ENCODE results near the gene ME3. TPM values are rescaled to one million over a fixed set of nuclear protein-coding genes. Genes with fewer than 3 reads are reported as not detected.
A peak's percentile ranks its signal among the peaks of the same experiment; 100 is the strongest.
"Not testable (repeated sequence)": the region's sequence is repeated elsewhere in the genome, so short reads cannot be mapped to it uniquely, and the experiment has no call there.

Gene ME3
- total RNA-seq, 1 experiment from 2014 or later: not detected

DNA sequence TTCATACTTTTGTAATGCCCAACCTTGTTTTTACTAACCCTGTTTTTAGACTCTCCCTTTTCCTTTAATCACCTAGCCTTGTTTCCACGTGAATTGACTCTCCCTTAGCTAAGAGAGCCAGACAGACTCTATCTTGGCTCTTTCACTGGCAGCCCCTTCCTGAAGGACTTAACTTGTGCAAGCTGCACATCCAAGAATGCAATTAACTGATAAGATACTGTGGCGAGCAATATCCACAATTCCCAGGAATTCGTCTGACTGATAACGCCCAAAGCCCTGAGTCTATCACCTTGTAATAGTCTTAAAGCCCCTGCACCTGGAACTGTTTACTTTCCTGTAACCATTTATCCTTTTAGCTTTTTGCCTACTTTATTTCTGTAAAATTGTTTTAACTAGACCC is 248.9 kb downstream of the ME3 start:
- DNase-seq (ENCODE audit: low read depth, low spot score); in situ Hi-C loops (cut with HindIII; ENCODE audit: low pct_unique_long_range_greater_than_20kb, low sequenced_read_pairs): not testable (repeated sequence)

DNA sequence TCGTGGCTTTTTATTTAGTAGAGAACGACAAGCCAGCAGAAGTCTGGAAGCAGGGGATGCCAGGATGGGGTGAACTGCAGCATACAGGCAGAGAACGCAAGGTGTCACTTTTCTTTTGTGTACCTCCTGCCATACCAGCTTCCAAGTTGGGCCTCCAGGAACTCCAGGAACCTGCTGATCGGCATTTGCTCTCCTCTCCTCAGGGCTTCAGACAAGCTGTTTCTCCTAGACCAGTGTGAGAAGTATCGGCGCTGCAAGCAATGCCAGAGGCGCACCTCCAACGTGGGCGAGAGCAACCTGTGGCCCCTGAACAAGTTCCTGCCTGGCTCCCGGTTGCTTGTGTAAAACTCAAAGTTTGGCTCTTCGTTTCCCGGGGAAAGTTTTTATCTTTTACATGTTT is 250.0 kb downstream of the ME3 start:
- in situ Hi-C loops (cut with HindIII; ENCODE audit: low pct_unique_long_range_greater_than_20kb, low sequenced_read_pairs): no loop called here
- DNase-seq (ENCODE audit: low read depth, low spot score): no peak

DNA sequence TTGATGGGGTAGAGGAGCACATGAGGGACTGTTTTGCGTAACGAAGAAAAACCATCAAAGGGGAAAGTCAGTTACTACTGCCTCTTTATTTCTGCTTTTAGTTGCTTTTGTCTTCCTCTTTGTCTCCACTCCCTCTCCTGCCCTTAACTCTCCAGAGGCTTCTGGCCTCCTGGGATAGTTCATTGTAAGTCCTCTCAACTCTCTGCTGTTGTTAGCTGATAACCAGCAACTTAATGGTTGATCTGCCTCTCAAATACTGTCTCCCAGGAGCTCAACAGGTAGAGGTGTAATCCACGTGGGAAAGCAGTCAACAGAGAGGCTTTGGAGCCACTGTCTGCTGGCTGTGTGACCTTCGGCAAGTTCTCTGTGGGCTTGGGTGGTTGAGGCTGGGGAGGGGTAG is 250.5 kb downstream of the ME3 start:
- in situ Hi-C loops (cut with HindIII; ENCODE audit: low pct_unique_long_range_greater_than_20kb, low sequenced_read_pairs): no loop called here
- DNase-seq (ENCODE audit: low read depth, low spot score): no peak

DNA sequence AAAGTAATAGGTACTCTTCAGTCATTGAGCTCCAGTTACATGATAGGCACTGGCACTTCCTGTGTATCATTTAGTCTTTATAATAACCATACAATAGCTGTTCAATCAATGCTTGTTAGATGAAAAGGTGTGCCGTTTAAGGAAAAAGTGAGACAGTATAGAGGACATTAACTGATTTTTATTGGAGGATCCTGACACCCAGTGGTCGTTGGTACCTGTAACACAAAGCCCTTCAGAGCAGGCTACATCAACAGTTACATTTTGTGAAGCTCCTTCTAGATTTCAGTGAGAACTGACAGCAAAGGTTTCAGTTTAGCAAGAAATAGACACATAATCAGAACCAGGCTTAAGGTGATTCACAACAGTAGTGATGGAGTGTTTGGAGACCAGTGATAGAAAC is 253.5 kb downstream of the ME3 start:
- peak; percentile 33 for DNase-seq (ENCODE audit: low read depth, low spot score)
- in situ Hi-C loops (cut with HindIII; ENCODE audit: low pct_unique_long_range_greater_than_20kb, low sequenced_read_pairs): no loop called here

DNA sequence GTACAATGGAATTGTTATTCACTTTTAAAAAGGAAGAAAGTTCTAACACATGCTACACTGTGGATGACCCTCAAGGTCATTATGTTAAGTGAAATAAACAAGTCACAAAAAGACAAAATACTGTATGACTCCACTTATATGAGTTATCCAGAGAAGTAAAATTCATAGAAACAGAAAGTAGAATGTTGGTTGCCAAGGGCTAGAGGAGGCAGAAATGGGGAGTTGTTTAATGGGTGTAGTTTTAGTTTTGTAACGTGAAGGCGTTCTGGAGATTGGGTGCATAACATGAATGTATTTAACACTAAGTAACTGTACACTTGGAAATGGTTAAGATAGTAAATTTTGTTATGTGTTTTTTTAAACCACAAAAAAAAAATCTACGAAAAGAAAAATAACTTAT is 253.9 kb downstream of the ME3 start:
- no peak for DNase-seq (ENCODE audit: low read depth, low spot score)
- in situ Hi-C loops (cut with HindIII; ENCODE audit: low pct_unique_long_range_greater_than_20kb, low sequenced_read_pairs): no loop called here

DNA sequence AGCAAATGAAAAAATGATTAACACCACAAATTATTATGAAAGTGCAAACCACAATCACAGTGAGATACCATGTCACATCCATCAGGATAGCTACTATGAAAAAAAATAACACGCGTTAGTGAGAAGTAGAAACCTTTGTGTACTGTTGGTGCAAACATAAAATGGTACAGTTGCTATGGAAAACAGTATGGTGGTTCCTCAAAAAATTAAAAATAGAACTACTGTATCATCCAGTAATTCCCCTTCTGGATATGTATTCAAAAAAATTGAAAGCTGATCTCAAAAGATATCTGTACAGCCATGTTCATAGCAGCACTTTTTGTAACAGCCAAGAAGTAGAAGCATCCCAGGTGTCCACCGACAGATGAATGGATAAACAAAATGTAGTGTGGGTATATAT is 254.3 kb downstream of the ME3 start:
- in situ Hi-C loops (cut with HindIII; ENCODE audit: low pct_unique_long_range_greater_than_20kb, low sequenced_read_pairs): no loop called here
- no peak for DNase-seq (ENCODE audit: low read depth, low spot score)

DNA sequence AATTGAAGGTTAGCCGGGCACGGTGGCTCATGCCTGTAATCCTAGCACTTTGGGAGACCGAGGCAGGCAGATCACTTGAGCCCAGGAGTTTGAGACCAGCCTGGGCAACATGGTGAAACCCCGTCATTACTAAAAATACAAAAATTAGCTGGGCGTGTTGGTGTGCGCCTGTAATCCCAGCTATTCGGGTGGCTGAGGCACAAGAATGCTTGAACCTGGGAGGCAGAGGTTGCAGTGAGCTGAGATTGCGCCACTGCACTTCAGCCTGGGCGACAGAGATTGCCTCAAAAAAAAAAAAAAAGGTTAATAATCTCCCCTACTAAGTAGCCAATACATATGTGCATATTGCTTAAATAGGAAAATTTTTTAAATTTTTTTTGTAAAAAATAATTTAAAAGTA is 255.5 kb downstream of the ME3 start:
- in situ Hi-C loops (cut with HindIII; ENCODE audit: low pct_unique_long_range_greater_than_20kb, low sequenced_read_pairs); DNase-seq (ENCODE audit: low read depth, low spot score): not testable (repeated sequence)

DNA sequence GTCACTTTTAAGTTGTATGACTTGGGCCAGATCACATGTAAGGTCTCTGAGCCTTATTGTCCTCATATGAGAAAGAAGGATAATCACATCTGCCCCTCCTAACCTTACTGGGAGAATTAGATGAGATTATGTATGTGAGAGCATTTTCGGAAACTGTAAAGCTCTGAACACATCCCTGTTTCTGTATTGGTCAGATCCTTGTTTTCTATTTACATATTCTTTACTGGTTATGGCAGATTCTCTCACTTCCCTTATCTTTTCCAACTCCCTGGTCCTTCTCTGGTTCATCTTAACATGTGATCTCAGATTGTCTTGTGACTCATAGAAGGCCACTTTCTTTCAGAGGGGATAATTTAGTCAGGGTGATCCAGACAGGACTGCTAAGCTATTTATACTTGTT is 255.9 kb downstream of the ME3 start:
- in situ Hi-C loops (cut with HindIII; ENCODE audit: low pct_unique_long_range_greater_than_20kb, low sequenced_read_pairs): no loop called here
- no peak for DNase-seq (ENCODE audit: low read depth, low spot score)

DNA sequence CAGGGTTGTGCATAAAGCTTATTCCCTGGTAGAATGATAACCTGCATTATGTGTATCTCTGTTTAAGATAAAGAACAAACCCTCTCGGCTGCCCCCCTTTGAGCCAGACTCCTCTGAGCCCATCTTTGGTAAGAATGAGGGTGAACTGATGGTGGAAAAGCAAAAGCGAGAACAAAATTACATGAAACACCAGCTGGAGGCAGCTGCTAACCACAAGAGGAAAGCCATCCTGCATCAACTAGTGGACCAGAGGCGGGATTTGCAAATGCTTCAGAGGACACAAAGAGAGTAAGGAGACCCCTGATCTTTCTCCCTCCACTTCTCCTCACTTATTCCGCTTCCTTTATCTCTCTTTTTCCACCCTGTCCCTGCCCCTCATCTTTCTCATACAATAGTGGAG is 257.4 kb downstream of the ME3 start:
- in situ Hi-C loops (cut with HindIII; ENCODE audit: low pct_unique_long_range_greater_than_20kb, low sequenced_read_pairs): no loop called here
- no peak for DNase-seq (ENCODE audit: low read depth, low spot score)

DNA sequence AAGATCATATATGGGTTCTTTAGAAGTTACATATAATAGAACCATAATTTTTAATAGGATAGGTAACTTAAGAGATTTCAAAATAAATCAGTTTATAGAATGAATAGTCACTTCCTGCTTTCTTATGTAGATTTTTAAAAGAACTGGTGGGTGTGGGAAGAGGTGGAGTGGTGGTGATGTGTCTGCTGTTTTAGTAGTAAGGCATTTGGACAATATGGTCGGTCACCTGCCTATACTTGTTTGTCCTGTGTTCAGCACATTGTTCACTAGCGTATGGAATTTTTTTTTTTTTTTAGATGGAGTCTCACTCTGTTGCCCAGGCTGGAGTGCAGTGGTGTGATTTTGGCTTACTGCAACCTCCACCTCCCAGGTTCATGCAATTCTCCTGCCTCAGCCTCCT is 258.4 kb downstream of the ME3 start:
- in situ Hi-C loops (cut with HindIII; ENCODE audit: low pct_unique_long_range_greater_than_20kb, low sequenced_read_pairs): no loop called here

DNA sequence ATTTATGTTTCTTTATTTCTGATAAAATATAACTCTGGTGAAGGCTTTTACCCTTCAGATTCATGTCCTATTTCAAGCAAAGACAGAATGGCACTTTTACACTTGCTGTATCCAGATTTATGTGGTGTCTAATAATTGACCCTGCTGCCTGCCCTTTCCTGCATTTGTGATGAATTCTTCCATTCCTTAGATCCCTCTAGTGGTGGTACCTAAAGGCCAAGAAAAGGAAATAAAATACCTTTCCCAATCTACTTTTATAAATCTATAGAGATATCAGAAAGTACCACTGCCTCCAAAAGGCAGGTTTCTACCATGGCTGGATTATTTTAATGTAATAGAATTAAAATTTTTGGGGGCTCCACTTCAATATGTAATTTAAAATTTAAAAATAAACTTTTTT is 263.6 kb downstream of the ME3 start:
- in situ Hi-C loops (cut with HindIII; ENCODE audit: low pct_unique_long_range_greater_than_20kb, low sequenced_read_pairs): no loop called here
- DNase-seq (ENCODE audit: low read depth, low spot score): peak; percentile 16

More for the DNA sequence above, 258.4 kb downstream of the ME3 start:
- no peak for DNase-seq (ENCODE audit: low read depth, low spot score)

DNA sequence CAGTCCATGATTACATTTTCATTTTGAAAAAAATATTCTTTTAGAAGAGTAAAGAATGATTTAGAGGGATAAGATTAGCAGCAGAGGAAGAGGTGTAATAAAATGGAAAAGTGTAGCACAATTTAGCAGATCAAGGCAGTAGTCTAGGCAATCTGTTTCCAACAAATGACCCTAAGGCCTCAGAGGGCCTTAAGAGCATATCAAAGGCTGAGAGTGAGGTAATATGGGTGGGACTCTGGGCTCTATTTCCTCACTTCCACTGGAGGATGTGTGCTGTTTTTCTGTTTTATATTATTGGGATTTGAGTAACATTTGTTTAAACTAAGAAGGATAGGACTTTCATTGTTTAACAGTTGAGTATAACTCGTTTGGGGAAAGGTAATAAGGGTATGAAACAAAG is 269.0 kb downstream of the ME3 start:
- in situ Hi-C loops (cut with HindIII; ENCODE audit: low pct_unique_long_range_greater_than_20kb, low sequenced_read_pairs): no loop called here
- no peak for DNase-seq (ENCODE audit: low read depth, low spot score)

DNA sequence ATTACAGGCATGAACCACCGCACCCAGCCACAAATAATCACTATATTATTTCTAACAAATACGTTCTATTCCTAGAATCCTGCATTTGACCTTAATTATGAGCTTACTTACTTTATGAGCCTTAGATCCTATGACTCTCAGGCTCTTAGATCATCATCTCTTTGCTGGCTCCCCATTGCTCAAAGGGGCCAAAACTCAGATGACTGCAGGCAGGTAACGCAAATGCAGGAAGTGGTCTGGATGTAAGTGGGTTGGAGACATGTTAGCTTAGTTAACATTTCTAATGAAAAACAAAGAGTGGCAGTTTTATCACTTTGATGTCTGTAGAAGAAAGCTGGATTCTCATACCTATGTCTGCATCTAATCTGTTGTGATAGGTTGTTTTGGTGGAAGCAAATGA is 274.3 kb downstream of the ME3 start:
- in situ Hi-C loops (cut with HindIII; ENCODE audit: low pct_unique_long_range_greater_than_20kb, low sequenced_read_pairs): no loop called here
- DNase-seq (ENCODE audit: low read depth, low spot score): no peak

DNA sequence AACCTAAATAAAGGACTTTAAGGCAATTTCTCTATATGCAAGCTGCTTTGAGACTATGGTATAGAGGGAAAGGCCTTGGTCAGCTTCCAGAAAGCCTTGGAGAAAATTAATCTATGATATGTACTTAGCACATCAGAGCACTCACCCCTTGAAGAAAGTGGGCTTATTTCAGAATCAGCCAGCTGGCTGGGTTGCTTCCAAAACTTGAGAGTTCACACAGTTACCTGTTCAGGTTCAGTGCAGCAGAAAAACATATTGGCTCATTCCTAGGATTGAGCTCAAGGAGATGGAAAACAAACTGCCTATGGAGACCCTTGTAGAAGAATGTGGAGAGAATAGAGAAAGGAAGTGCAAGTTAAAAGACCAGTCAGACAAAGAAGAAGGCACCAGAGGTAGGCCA is 275.1 kb downstream of the ME3 start:
- in situ Hi-C loops (cut with HindIII; ENCODE audit: low pct_unique_long_range_greater_than_20kb, low sequenced_read_pairs): no loop called here
- DNase-seq (ENCODE audit: low read depth, low spot score): no peak

DNA sequence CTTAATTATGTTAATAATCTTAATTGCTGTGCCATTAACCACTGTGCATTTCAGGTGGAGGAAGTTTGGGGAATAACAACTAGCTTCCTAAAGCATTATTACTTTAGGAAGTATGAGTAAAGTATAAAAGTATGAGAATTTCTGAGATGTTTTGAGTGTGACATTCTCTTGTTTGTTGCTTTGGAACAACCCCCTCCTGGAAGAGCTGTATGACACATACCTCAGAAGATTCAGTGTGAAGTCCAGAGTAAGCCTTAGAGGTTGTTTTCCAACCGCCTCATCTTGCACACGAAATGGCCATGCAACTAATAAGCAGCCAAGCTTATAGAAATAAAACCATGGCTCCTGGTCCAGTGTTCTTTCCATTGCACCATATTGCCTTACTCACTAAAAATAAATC is 276.0 kb downstream of the ME3 start:
- DNase-seq (ENCODE audit: low read depth, low spot score): no peak
- in situ Hi-C loops (cut with HindIII; ENCODE audit: low pct_unique_long_range_greater_than_20kb, low sequenced_read_pairs): no loop called here

DNA sequence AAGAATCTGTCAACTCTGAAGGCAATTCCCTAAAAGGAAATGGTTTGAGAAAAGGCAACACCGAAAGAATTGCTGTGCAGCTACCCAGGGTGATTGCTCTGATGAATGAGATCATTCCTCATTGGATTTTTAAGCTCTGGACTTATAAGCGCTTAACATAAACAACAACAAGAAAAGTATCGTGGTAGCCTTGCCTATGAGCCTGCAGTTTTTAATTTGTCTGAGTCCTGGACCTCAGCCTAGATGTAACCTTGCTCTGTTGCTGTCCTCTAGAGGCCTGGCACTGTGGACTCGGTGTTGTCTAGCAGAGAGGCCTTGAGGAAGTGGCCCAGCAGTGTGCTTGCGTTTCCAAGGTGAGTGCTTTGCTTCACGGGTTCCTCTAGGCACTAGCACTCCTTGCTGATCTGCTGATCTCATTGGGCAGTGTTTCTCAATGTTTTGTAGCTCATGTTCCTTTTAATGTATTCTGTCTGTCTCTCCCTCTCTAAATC is 277.3 kb downstream of the ME3 start:
- no peak for DNase-seq (ENCODE audit: low read depth, low spot score)
- in situ Hi-C loops (cut with HindIII; ENCODE audit: low pct_unique_long_range_greater_than_20kb, low sequenced_read_pairs): no loop called here

Other genes starting within 250 kb of the ME3 start
- 23.5 and 34.2 TPM in 2 replicates for gene PRSS23, start 127.9 kb upstream of the ME3 start, total RNA-seq (2014; rRNA removed; shearing (Covaris generic))